GM10266 (cell line): ENCODE results near the gene SUGT1.
"Not testable (repeated sequence)": the region's sequence is repeated elsewhere in the genome, so short reads cannot be mapped to it uniquely, and the experiment has no call there.

Experiments
- DNase-seq: peaks from one replicate; pipeline ENCODE4 v3.0.0; 2012; ENCODE audit errors: extremely low spot score
- CTCF ChIP-seq: IDR thresholded peaks from 2 replicates; pipeline ENCODE4 v1.5.1; 2012; ENCODE audit warnings: mild to moderate bottlenecking, low read depth; ENCODE audit not compliant: control insufficient read depth, insufficient read depth; ENCODE audit errors: missing control alignments

The SUGT1 gene

GRCh38 chr13:52617070-52618060, 35.3 kb upstream of the SUGT1 start:
- TF ChIP-seq CTCF: no peak
- peak; percentile 81 for DNase-seq

- DNase-seq: not testable (repeated sequence)
These were observed 21.4 kb upstream of the SUGT1 start for GRCh38 chr13:52631083-52631690.

- no peak for DNase-seq
- TF ChIP-seq CTCF: no peak
These were observed 13.8 kb upstream of the SUGT1 start for GRCh38 chr13:52638666-52639328.

GRCh38 chr13:52642131-52642530, 10.5 kb upstream of the SUGT1 start, which contains the start of gene HNRNPA1L2:
HNRNPA1L2 (plus strand) TSS chr13:52642431; CDS start chr13:52642493, 62 bp downstream.
- TF ChIP-seq CTCF: no peak
- DNase-seq: no peak

GRCh38 chr13:52644108-52644507, 8.5 kb upstream of the SUGT1 start:
- TF ChIP-seq CTCF: no peak
- no peak for DNase-seq

- no peak for TF ChIP-seq CTCF
These were observed 5.7 kb upstream of the SUGT1 start for GRCh38 chr13:52646967-52647366.

GRCh38 chr13:52650731-52651130, 1.9 kb upstream of the SUGT1 start:
- DNase-seq: no peak
- no peak for TF ChIP-seq CTCF

More at GRCh38 chr13:52646967-52647366, 5.7 kb upstream of the SUGT1 start:
- no peak for DNase-seq
